ENCODE data around the gene SRGAP3. TPM values are rescaled to one million over a fixed set of nuclear protein-coding genes. Genes with fewer than 3 reads are reported as not detected.
A peak's percentile ranks its signal among the peaks of the same experiment; 100 is the strongest.

The SRGAP3 gene
- total and polyA plus RNA-seq, 4 donors = 1.2 to 32.8 (median 7.3) TPM

DNA sequence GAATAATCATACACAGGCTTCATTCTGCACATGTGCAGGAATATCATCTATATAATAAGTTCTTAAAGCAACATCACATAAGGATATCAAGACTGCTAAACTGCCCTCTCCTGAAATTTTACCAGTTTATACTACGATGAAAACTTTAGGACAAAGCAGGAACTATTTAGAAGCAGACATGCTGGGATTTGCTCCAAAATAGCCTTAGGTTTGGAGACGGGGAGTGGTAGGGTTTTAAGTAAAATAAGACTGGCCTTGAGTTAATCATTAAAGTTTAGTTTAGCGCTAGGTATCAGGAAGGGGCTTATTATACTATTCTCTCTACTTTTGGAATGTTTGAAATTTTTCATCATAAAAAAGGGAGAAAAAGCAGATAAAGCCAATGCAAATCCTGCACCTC is 115.8 kb downstream of the SRGAP3 start:
- no peak for TF ChIP-seq CTCF (IDR thresholded peaks at IDR 0.05; ENCODE audit: control extremely low read depth, extremely low read depth)
- 57 to 67% methylated on average over 3 of the region's 3 CpGs for WGBS, 2 donors

GRCh38 chr3:9130345-9131305 is 118.8 kb downstream of the SRGAP3 start:
- Histone ChIP-seq H3K9me3 (ENCODE audit: control insufficient read depth in 4 of 4, insufficient read depth in 3 of 4, low read length in 3 of 4) (no peaks in the 10 kb centered on the region), H3K4me1 (ENCODE audit: control insufficient read depth in 5 of 5, insufficient read depth in 5 of 5, low read length in 5 of 5) (peaks cover 0 to 32% (median 5%) of the 10 kb centered on the region in 5 donors), H3K27ac (ENCODE audit: low read depth in 1 of 2, low read length in 1 of 2) (no peak overlapping the region), H3K27me3 (ENCODE audit: control insufficient read depth in 3 of 3, insufficient read depth in 3 of 3, low read length in 2 of 3) (no peaks in the 10 kb centered on the region), H3K9ac (ENCODE audit: insufficient read depth in 1 of 2, low read length in 2 of 2) (no peak overlapping the region), H3K4me3 (no peak overlapping the region), H3K36me3 (ENCODE audit: control insufficient read depth in 4 of 4, insufficient read depth in 4 of 4, low read length in 4 of 4) (no peaks in the 10 kb centered on the region)
- no peak for ATAC-seq (ENCODE audit: insufficient read depth, low FRiP score)
- TF ChIP-seq CTCF (IDR thresholded peaks at IDR 0.05; ENCODE audit: control extremely low read depth, extremely low read depth) = no peak
- peak in 2 of 3 donors; percentile 64 to 65 for DNase-seq
- WGBS, 2 donors = 52 to 57% methylated on average over 8 of the region's 8 CpGs

More for the DNA sequence above, 115.8 kb downstream of the SRGAP3 start:
- ATAC-seq (ENCODE audit: insufficient read depth, low FRiP score) (no peak), DNase-seq (peak in 1 of 3 donors; percentile 39)
- Histone ChIP-seq H3K9ac (ENCODE audit: insufficient read depth in 1 of 2, low read length in 2 of 2) (peak overlapping the region in 1 of 2 donors; percentile 32), H3K36me3 (ENCODE audit: control insufficient read depth in 4 of 4, insufficient read depth in 4 of 4, low read length in 4 of 4) (no peaks in the 10 kb centered on the region), H3K27ac (ENCODE audit: low read depth in 1 of 2, low read length in 1 of 2) (no peak overlapping the region), H3K27me3 (ENCODE audit: control insufficient read depth in 3 of 3, insufficient read depth in 3 of 3, low read length in 2 of 3) (no peaks in the 10 kb centered on the region), H3K4me1 (ENCODE audit: control insufficient read depth in 5 of 5, insufficient read depth in 5 of 5, low read length in 5 of 5) (peaks cover 0 to 55% (median 13%) of the 10 kb centered on the region in 5 donors), H3K4me3 (no peak overlapping the region), H3K9me3 (ENCODE audit: control insufficient read depth in 4 of 4, insufficient read depth in 3 of 4, low read length in 3 of 4) (no peaks in the 10 kb centered on the region)

GRCh38 chr3:9129365-9129764 is 120.1 kb downstream of the SRGAP3 start:
- H3K4me1 ChIP-seq (ENCODE audit: control insufficient read depth in 5 of 5, insufficient read depth in 5 of 5, low read length in 5 of 5) = peaks cover 0 to 43% (median 5%) of the 10 kb centered on the region in 5 donors
- no peak overlapping the region for H3K9ac ChIP-seq (ENCODE audit: insufficient read depth in 1 of 2, low read length in 2 of 2)
- H3K36me3 ChIP-seq (ENCODE audit: control insufficient read depth in 4 of 4, insufficient read depth in 4 of 4, low read length in 4 of 4) = no peaks in the 10 kb centered on the region
- DNase-seq = peak in 1 of 3 donors; percentile 60
- no peak overlapping the region for H3K27ac ChIP-seq (ENCODE audit: low read depth in 1 of 2, low read length in 1 of 2)
- no peak for TF ChIP-seq CTCF (IDR thresholded peaks at IDR 0.05; ENCODE audit: control extremely low read depth, extremely low read depth)
- H3K9me3 ChIP-seq (ENCODE audit: control insufficient read depth in 4 of 4, insufficient read depth in 3 of 4, low read length in 3 of 4) = no peaks in the 10 kb centered on the region
- no peak for ATAC-seq (ENCODE audit: insufficient read depth, low FRiP score)
- WGBS, 2 donors = 60 to 92% methylated on average over 2 of the region's 2 CpGs
- no peak overlapping the region for H3K4me3 ChIP-seq
- H3K27me3 ChIP-seq (ENCODE audit: control insufficient read depth in 3 of 3, insufficient read depth in 3 of 3, low read length in 2 of 3) = no peaks in the 10 kb centered on the region

Measured in lung (tissue), 12 donors.